ENCODE measurements around the gene REEP6.

DNA sequence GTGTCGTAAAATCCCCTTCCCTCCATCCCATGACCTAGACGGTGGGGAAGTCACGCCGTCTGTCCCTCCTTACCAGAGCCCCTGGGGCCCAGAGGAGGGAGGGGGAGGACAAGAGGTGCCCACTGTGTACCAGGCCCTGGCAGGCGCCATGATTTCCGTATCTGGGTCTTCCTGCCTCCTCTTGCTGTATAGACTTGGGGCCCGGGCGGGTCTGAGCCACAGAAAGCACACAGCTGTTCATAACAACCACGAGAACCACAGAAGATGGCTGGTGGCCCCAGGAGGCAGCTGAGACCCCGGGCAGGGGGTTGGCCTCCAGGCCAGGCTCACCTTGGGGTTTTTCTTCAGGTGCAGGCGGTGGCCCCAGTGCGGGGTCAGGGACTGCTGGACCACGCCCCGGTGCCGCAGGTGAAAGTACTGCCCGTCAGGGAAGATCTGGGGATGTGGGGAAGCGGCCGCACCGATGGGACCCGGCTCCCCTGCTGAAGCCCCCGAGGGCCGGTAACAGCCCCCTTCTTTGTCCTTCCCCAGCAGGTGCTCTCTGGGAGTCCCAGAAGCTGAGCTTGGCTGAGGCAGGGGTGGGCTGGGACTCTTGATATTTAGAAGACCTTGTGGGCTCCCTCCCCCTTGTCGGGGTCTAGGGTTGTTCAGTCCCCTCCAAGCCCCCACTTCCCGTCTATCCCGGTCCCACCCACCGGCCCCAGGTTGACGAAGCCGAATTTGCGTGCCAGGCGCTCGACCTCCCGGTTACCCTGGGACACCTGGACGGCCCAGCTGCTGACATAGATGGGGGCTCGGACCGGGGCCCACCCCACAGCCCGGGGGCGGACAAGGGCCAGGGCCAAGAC is 1.3 kb upstream of the REEP6 start:
- TF ChIP-seq, protein P1, sequence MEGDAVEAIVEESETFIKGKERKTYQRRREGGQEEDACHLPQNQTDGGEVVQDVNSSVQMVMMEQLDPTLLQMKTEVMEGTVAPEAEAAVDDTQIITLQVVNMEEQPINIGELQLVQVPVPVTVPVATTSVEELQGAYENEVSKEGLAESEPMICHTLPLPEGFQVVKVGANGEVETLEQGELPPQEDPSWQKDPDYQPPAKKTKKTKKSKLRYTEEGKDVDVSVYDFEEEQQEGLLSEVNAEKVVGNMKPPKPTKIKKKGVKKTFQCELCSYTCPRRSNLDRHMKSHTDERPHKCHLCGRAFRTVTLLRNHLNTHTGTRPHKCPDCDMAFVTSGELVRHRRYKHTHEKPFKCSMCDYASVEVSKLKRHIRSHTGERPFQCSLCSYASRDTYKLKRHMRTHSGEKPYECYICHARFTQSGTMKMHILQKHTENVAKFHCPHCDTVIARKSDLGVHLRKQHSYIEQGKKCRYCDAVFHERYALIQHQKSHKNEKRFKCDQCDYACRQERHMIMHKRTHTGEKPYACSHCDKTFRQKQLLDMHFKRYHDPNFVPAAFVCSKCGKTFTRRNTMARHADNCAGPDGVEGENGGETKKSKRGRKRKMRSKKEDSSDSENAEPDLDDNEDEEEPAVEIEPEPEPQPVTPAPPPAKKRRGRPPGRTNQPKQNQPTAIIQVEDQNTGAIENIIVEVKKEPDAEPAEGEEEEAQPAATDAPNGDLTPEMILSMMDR (IDR thresholded peaks at IDR 0.05): no peak
- no peak for TF ChIP-seq POLR2A (IDR thresholded peaks at IDR 0.05)

Data from uterus (tissue), 2 donors.